HepG2 (cell line): ENCODE data around the gene TMEM198. TPM values are rescaled to one million over a fixed set of nuclear protein-coding genes. Genes with fewer than 3 reads are reported as not detected.

Experiments used
- CREBL2 ChIP-seq: sonication (generic); formaldehyde crosslinking; IDR thresholded peaks from 2 replicates; pipeline ENCODE4 v1.8.1; 2023; ENCODE audit warnings: missing genetic modification reagents, mild to moderate bottlenecking, borderline replicate concordance
- HBP1 ChIP-seq: IDR thresholded peaks from 2 replicates; pipeline ENCODE4 v1.6.1; 2016; ENCODE audit warnings: low read depth, control low read depth
- HDAC1 ChIP-seq: sonication (generic); formaldehyde crosslinking; IDR thresholded peaks from 2 replicates; pipeline ENCODE4 v1.5.1; 2020; ENCODE audit warnings: mild to moderate bottlenecking, missing genetic modification reagents
- HIC2 ChIP-seq: sonication (generic); formaldehyde crosslinking; IDR thresholded peaks from 2 replicates; pipeline ENCODE4 v1.9.0; 2022; ENCODE audit warnings: low read depth, missing genetic modification reagents
- LBX2 ChIP-seq: sonication (generic); formaldehyde crosslinking; IDR thresholded peaks from 2 replicates; pipeline ENCODE4 v1.5.0; 2020; ENCODE audit warnings: missing genetic modification reagents, mild to moderate bottlenecking, borderline replicate concordance
- NFRKB ChIP-seq: fragments of 450-650 bp; IDR thresholded peaks from 2 replicates; pipeline ENCODE4 v1.6.1; 2017
- NONO ChIP-seq, 2 experiments: fragments of 450-650 bp in 1 of 2; sonication (generic) in 1 of 2; formaldehyde crosslinking in 1 of 2; IDR thresholded peaks in 1 of 2; conservative IDR thresholded peaks in 1 of 2; 2 replicates each; pipeline versions ENCODE4 v1.6.1 to v1.8.0; 2017 to 2022; ENCODE audit warnings: mild to moderate bottlenecking in 1 of 2, missing genetic modification reagents in 1 of 2, moderate library complexity in 1 of 2
- SMYD3 ChIP-seq: sonication (generic); formaldehyde crosslinking; IDR thresholded peaks from 2 replicates; pipeline ENCODE4 v1.8.1; 2023; ENCODE audit warnings: mild to moderate bottlenecking, missing genetic modification reagents
- SRSF1 ChIP-seq: fragments of 200-400 bp; formaldehyde crosslinking; optimal IDR thresholded peaks from 2 replicates; pipeline ENCODE3; 2017; ENCODE audit warnings: mild to moderate bottlenecking, low read depth, low read length, moderate library complexity
- TAF1 ChIP-seq: sonication (generic); formaldehyde crosslinking; IDR thresholded peaks from 2 replicates; pipeline ENCODE4 v1.4.0; 2020; ENCODE audit warnings: missing genetic modification reagents
- TBX2 ChIP-seq: sonication (generic); formaldehyde crosslinking; IDR thresholded peaks from 2 replicates; pipeline ENCODE4 v1.5.0; 2020; ENCODE audit warnings: missing genetic modification reagents, mild to moderate bottlenecking, borderline replicate concordance
- TOE1 ChIP-seq: sonication (generic); formaldehyde crosslinking; IDR thresholded peaks from 2 replicates; pipeline ENCODE4 v1.4.0; 2020; ENCODE audit warnings: mild to moderate bottlenecking, missing genetic modification reagents
- UBTF ChIP-seq: sonication (generic); formaldehyde crosslinking; IDR thresholded peaks from 2 replicates; pipeline ENCODE4 v1.4.0; 2020; ENCODE audit warnings: mild to moderate bottlenecking, missing genetic modification reagents
- ZNF10 ChIP-seq: sonication (generic); formaldehyde crosslinking; IDR thresholded peaks from 2 replicates; pipeline ENCODE4 v1.4.0; 2020; ENCODE audit warnings: mild to moderate bottlenecking, low read depth, missing genetic modification reagents, borderline replicate concordance
- ZNF343 ChIP-seq: sonication (generic); formaldehyde crosslinking; IDR thresholded peaks from 2 replicates; pipeline ENCODE4 v1.4.0; 2020; ENCODE audit warnings: mild to moderate bottlenecking, missing genetic modification reagents
- ZNF543 ChIP-seq: sonication (generic); formaldehyde crosslinking; IDR thresholded peaks from 2 replicates; pipeline ENCODE4 v1.4.0; 2020; ENCODE audit warnings: mild to moderate bottlenecking, missing genetic modification reagents
- ZNF772 ChIP-seq: sonication (generic); formaldehyde crosslinking; IDR thresholded peaks from 2 replicates; pipeline ENCODE4 v1.5.0; 2020; ENCODE audit warnings: mild to moderate bottlenecking, missing genetic modification reagents
- ZNF788 ChIP-seq: sonication (generic); formaldehyde crosslinking; IDR thresholded peaks from 2 replicates; pipeline ENCODE4 v1.5.0; 2020; ENCODE audit warnings: mild to moderate bottlenecking, missing genetic modification reagents, borderline replicate concordance
- ZNF800 ChIP-seq: sonication (generic); formaldehyde crosslinking; IDR thresholded peaks from 2 replicates; pipeline ENCODE4 v1.4.0; 2020; ENCODE audit warnings: missing genetic modification reagents
- ZSCAN9 ChIP-seq: IDR thresholded peaks from 2 replicates; pipeline ENCODE4 v1.6.1; 2016; ENCODE audit warnings: borderline replicate concordance
- polyA plus RNA-seq, 8 experiments: library from polyadenylated mRNA; depleted of rRNA in 3 of 8; stranded (reverse) in 7 of 8; unstranded in 1 of 8; fragments of >200 nt; fragmentation: Illumina TruSeq in 4 of 8; extraction: Trizol in 4 of 8; gene quantifications; 2 replicates each; pipeline versions ENCODE4 v1.2.1 to v1.2.3, GENCODE V29; 2011 to 2016; ENCODE audit warnings: low read depth in 4 of 8, missing spikeins in 1 of 8, mixed read lengths in 1 of 8; ENCODE audit not compliant: insufficient read depth in 1 of 8
- total RNA-seq, 5 experiments: library from RNA; depleted of rRNA; stranded (reverse); fragments of >200 nt; fragmentation: Illumina TruSeq; extraction: Trizol; gene quantifications; 2 replicates each; pipeline ENCODE4 v1.2.3, GENCODE V29; 2016; ENCODE audit warnings: low read depth in 1 of 5

Gene TMEM198
- total and polyA plus RNA-seq, 2 of the 13 experiments (the other 11 are each of a cell fraction or from before 2014, with no cell fraction given): 17.3 to 23.5 TPM

- no peak; the same call in 1 of the 2 replicates for TF ChIP-seq UBTF
- no peak for TF ChIP-seq NONO (IDR thresholded peaks at IDR 0.05)
- TF ChIP-seq NONO (CRISPR knock-in tag; conservative IDR thresholded peaks at IDR 0.05): peak; percentile 43; the same call in 1 of the 2 replicates
- no peak for TF ChIP-seq NFRKB
- TF ChIP-seq HBP1: no peak
- no peak for TF ChIP-seq SMYD3 (CRISPR knock-in tag)
- TF ChIP-seq TBX2: peak; percentile 58; the same call in 1 of the 2 replicates
- no peak for TF ChIP-seq ZNF800 (CRISPR knock-in tag)
- TF ChIP-seq HDAC1: peak; percentile 46; the same call in 1 of the 2 replicates
- TF ChIP-seq ZNF788 (CRISPR knock-in tag): no peak
- no peak for TF ChIP-seq ZSCAN9 (CRISPR knock-in tag)
- peak; percentile 68; the same call in 1 of the 2 replicates for TF ChIP-seq ZNF343 (CRISPR knock-in tag)
- no peak for TF ChIP-seq ZNF772 (CRISPR knock-in tag)
- peak; percentile 55; the same call in 1 of the 2 replicates for TF ChIP-seq HIC2 (CRISPR knock-in tag)
- no peak for TF ChIP-seq LBX2 (CRISPR knock-in tag)
- no peak for TF ChIP-seq TAF1 (CRISPR knock-in tag)
- no peak for TF ChIP-seq TOE1 (CRISPR knock-in tag)
- peak; percentile 36 for TF ChIP-seq SRSF1
- TF ChIP-seq CREBL2 (CRISPR knock-in tag): no peak
- no peak for TF ChIP-seq ZNF10 (CRISPR knock-in tag)
- no peak for TF ChIP-seq ZNF543
Measured at GRCh38 chr2:219561179-219562048, 17.6 kb downstream of the TMEM198 start (continued).
